ENCODE data around the gene VWF. TPM values are rescaled to one million over a fixed set of nuclear protein-coding genes. Genes with fewer than 3 reads are reported as not detected.

Gene VWF
- total and polyA plus RNA-seq, 10 of the 15 experiments (the other 5 are each of a cell fraction or from before 2014, with no cell fraction given), result 0.08 to 0.23 TPM; not detected in 8

- BruUV-seq (replicated peaks), result no TSS peak
- DNase-seq (ENCODE audit: low read depth, low spot score) (no peak), FAIRE-seq (no peak), ATAC-seq (no peak)
- in situ Hi-C loops (cut with MboI), result no loop called here
- RAD21 ChIA-PET (ENCODE audit: unreplicated experiment), result no interaction called here
- Histone ChIP-seq H3K9ac (ENCODE audit: control insufficient read depth, insufficient read depth, low read length) (no peak overlapping the region), H3K79me2 (ENCODE audit: control insufficient read depth, insufficient read depth, low read length) (no peaks in the 10 kb centered on the region), H3K27me3 (replicated peaks in 1 of 2; ENCODE audit: control insufficient read depth in 2 of 2, insufficient read depth in 2 of 2, low read length in 1 of 2) (peaks cover 0 to 4% of the 10 kb centered on the region in 2 experiments; a peak in 2 of 4 replicates), H3K4me1 (ENCODE audit: control insufficient read depth, insufficient read depth, low read length) (no peaks in the 10 kb centered on the region), H3K36me3 (ENCODE audit: control insufficient read depth in 2 of 2, insufficient read depth in 2 of 2, low read length in 1 of 2) (no peaks in the 10 kb centered on the region), H4K20me1 (ENCODE audit: control insufficient read depth, insufficient read depth) (no peaks in the 10 kb centered on the region), H3K9me3 (replicated peaks; ENCODE audit: control insufficient read depth, insufficient read depth, low read length) (no peaks in the 10 kb centered on the region), H2AFZ (ENCODE audit: control insufficient read depth, low read depth, low read length) (no peak overlapping the region), H3K27ac (ENCODE audit: control insufficient read depth, insufficient read depth) (no peak overlapping the region), H3K4me2 (ENCODE audit: control insufficient read depth, insufficient read depth) (no peak overlapping the region), H3K4me3 (no peak overlapping the region)
- TF ChIP-seq MEF2A (IDR thresholded peaks at IDR 0.05; ENCODE audit: insufficient read depth, low read depth, low read length) (no peak), RB1 (IDR thresholded peaks at IDR 0.05; ENCODE audit: borderline replicate concordance) (no peak), MTA2 (IDR thresholded peaks at IDR 0.05; ENCODE audit: low read depth) (no peak), ZBTB33 (IDR thresholded peaks at IDR 0.05) (no peak), ZSCAN29 (IDR thresholded peaks at IDR 0.05) (no peak), NFIC (IDR thresholded peaks at IDR 0.05; ENCODE audit: low read depth, low read length) (no peak), NFXL1 (IDR thresholded peaks at IDR 0.05; ENCODE audit: borderline replicate concordance) (no peak), POLR2AphosphoS2 (IDR thresholded peaks at IDR 0.05; ENCODE audit: low read depth, low read length) (no peak)
- TF ChIP-seq, protein P1, sequence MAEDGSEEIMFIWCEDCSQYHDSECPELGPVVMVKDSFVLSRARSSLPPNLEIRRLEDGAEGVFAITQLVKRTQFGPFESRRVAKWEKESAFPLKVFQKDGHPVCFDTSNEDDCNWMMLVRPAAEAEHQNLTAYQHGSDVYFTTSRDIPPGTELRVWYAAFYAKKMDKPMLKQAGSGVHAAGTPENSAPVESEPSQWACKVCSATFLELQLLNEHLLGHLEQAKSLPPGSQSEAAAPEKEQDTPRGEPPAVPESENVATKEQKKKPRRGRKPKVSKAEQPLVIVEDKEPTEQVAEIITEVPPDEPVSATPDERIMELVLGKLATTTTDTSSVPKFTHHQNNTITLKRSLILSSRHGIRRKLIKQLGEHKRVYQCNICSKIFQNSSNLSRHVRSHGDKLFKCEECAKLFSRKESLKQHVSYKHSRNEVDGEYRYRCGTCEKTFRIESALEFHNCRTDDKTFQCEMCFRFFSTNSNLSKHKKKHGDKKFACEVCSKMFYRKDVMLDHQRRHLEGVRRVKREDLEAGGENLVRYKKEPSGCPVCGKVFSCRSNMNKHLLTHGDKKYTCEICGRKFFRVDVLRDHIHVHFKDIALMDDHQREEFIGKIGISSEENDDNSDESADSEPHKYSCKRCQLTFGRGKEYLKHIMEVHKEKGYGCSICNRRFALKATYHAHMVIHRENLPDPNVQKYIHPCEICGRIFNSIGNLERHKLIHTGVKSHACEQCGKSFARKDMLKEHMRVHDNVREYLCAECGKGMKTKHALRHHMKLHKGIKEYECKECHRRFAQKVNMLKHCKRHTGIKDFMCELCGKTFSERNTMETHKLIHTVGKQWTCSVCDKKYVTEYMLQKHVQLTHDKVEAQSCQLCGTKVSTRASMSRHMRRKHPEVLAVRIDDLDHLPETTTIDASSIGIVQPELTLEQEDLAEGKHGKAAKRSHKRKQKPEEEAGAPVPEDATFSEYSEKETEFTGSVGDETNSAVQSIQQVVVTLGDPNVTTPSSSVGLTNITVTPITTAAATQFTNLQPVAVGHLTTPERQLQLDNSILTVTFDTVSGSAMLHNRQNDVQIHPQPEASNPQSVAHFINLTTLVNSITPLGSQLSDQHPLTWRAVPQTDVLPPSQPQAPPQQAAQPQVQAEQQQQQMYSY (CRISPR knock-in tag; IDR thresholded peaks at IDR 0.05), result no peak
- TF ChIP-seq, protein P2, sequence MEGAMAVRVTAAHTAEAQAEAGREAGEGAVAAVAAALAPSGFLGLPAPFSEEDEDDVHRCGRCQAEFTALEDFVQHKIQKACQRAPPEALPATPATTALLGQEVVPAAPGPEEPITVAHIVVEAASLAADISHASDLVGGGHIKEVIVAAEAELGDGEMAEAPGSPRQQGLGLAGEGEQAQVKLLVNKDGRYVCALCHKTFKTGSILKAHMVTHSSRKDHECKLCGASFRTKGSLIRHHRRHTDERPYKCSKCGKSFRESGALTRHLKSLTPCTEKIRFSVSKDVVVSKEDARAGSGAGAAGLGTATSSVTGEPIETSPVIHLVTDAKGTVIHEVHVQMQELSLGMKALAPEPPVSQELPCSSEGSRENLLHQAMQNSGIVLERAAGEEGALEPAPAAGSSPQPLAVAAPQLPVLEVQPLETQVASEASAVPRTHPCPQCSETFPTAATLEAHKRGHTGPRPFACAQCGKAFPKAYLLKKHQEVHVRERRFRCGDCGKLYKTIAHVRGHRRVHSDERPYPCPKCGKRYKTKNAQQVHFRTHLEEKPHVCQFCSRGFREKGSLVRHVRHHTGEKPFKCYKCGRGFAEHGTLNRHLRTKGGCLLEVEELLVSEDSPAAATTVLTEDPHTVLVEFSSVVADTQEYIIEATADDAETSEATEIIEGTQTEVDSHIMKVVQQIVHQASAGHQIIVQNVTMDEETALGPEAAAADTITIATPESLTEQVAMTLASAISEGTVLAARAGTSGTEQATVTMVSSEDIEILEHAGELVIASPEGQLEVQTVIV (IDR thresholded peaks at IDR 0.05; ENCODE audit: borderline replicate concordance, partially characterized antibody), result no peak
- SMC1A ChIA-PET (ENCODE audit: uncharacterized antibody, unreplicated experiment), result interaction anchor here (2.5 kb wide), 1 partner anchor 58 kb away, joined by 9 read pairs; no protein-coding TSS in a partner anchor
- POLR2A ChIA-PET, result no interaction called here
- CTCF ChIA-PET, result interaction anchor here (1.2 to 1.7 kb wide), 3 partner anchors 9 to 239 kb away, joined by 4 to 8 read pairs (median 5); no protein-coding TSS in a partner anchor
- WGBS (ENCODE audit: insufficient coverage, insufficient replicate concordance, low lambda C conversion rate, missing lambda C conversion rate), result 51% methylated on average over 17 of the region's 17 CpGs
- intact Hi-C loops (cut with micrococcal nuclease; ENCODE audit: unreplicated experiment), result no loop called here
Observed at GRCh38 chr12:6046511-6047180, 77.8 kb downstream of the VWF start.
